HepG2 (cell line): ENCODE data around the gene ALDH3A2. TPM values are rescaled to one million over a fixed set of nuclear protein-coding genes. Genes with fewer than 3 reads are reported as not detected.

ENCODE experiments used
- AGO2 ChIP-seq: fragments of 200-400 bp; formaldehyde crosslinking; optimal IDR thresholded peaks from 2 replicates; pipeline ENCODE3; 2017; ENCODE audit warnings: mild to moderate bottlenecking, low read depth, low read length, moderate library complexity
- CCDC6 ChIP-seq: sonication (generic); formaldehyde crosslinking; IDR thresholded peaks from 2 replicates; pipeline ENCODE4 v1.8.1; 2022; ENCODE audit warnings: mild to moderate bottlenecking, missing genetic modification reagents, moderate library complexity
- EEA1 ChIP-seq: sonication (generic); formaldehyde crosslinking; IDR thresholded peaks from 2 replicates; pipeline ENCODE4 v1.5.1; 2020; ENCODE audit warnings: mild to moderate bottlenecking, missing genetic modification reagents, borderline replicate concordance
- EHMT2 ChIP-seq: fragments of 200-600 bp; sonication (generic); IDR thresholded peaks from 2 replicates; pipeline ENCODE4 v1.7.0; 2017; ENCODE audit warnings: antibody characterized with exemption, low read depth, low read length, borderline replicate concordance
- HNRNPH1 ChIP-seq: fragments of 200-400 bp; formaldehyde crosslinking; optimal IDR thresholded peaks from 2 replicates; pipeline ENCODE3; 2017; ENCODE audit warnings: mild to moderate bottlenecking, low read depth, low read length
- HOXA3 ChIP-seq: sonication (generic); formaldehyde crosslinking; IDR thresholded peaks from 2 replicates; pipeline ENCODE4 v1.5.0; 2020; ENCODE audit warnings: missing genetic modification reagents
- KDM5A ChIP-seq: fragments of 200-600 bp; sonication (generic); IDR thresholded peaks from 2 replicates; pipeline ENCODE4 v1.7.0; 2018; ENCODE audit warnings: antibody characterized with exemption, mild to moderate bottlenecking, low read length, borderline replicate concordance
- MEF2D ChIP-seq: sonication (generic); formaldehyde crosslinking; IDR thresholded peaks from 2 replicates; pipeline ENCODE4 v1.5.1; 2020; ENCODE audit warnings: mild to moderate bottlenecking, missing genetic modification reagents
- RARG ChIP-seq: sonication (generic); formaldehyde crosslinking; IDR thresholded peaks from 2 replicates; pipeline ENCODE4 v1.4.0; 2020; ENCODE audit warnings: low read depth, mild to moderate bottlenecking, missing genetic modification reagents
- RBM39 ChIP-seq: fragments of 200-400 bp; formaldehyde crosslinking; IDR thresholded peaks from one replicate; pipeline ENCODE4 v1.6.1; 2018; ENCODE audit warnings: antibody characterized with exemption, mild to moderate bottlenecking, low read depth, low read length; ENCODE audit not compliant: poor library complexity, severe bottlenecking
- REPIN1 ChIP-seq: sonication (generic); formaldehyde crosslinking; IDR thresholded peaks from 2 replicates; pipeline ENCODE4 v1.8.0; 2022; ENCODE audit warnings: missing genetic modification reagents, low read depth, mild to moderate bottlenecking, borderline replicate concordance
- SRF ChIP-seq: IDR thresholded peaks from 2 replicates; pipeline ENCODE4 v1.6.1; 2011; ENCODE audit warnings: mild to moderate bottlenecking, low read depth, low read length, moderate library complexity
- WIZ ChIP-seq: sonication (generic); formaldehyde crosslinking; IDR thresholded peaks from 2 replicates; pipeline ENCODE4 v1.5.1; 2020; ENCODE audit warnings: mild to moderate bottlenecking, missing genetic modification reagents
- ZIK1 ChIP-seq: sonication (generic); formaldehyde crosslinking; IDR thresholded peaks from 2 replicates; pipeline ENCODE4 v1.5.0; 2020; ENCODE audit warnings: mild to moderate bottlenecking, low read depth, missing genetic modification reagents, borderline replicate concordance
- ZNF143 ChIP-seq: sonication (generic); formaldehyde crosslinking; IDR thresholded peaks from 2 replicates; pipeline ENCODE4 v1.4.0; 2020; ENCODE audit warnings: missing genetic modification reagents
- ZNF331 ChIP-seq: sonication (generic); formaldehyde crosslinking; IDR thresholded peaks from 2 replicates; pipeline ENCODE4 v1.4.0; 2020; ENCODE audit warnings: missing genetic modification reagents
- ZNF660 ChIP-seq: sonication (generic); formaldehyde crosslinking; IDR thresholded peaks from 2 replicates; pipeline ENCODE4 v1.5.1; 2020; ENCODE audit warnings: mild to moderate bottlenecking, low read depth, missing genetic modification reagents, borderline replicate concordance
- ZNF672 ChIP-seq: sonication (generic); formaldehyde crosslinking; IDR thresholded peaks from 2 replicates; pipeline ENCODE4 v1.8.1; 2022; ENCODE audit warnings: missing genetic modification reagents
- ZNF709 ChIP-seq: sonication (generic); formaldehyde crosslinking; IDR thresholded peaks from 2 replicates; pipeline ENCODE4 v1.5.0; 2020; ENCODE audit warnings: mild to moderate bottlenecking, missing genetic modification reagents
- ZNF850 ChIP-seq: sonication (generic); formaldehyde crosslinking; conservative IDR thresholded peaks from 2 replicates; pipeline ENCODE4 v1.9.0; 2021; ENCODE audit warnings: mild to moderate bottlenecking, missing genetic modification reagents
- polyA plus RNA-seq, 8 experiments: library from polyadenylated mRNA; depleted of rRNA in 3 of 8; stranded (reverse) in 7 of 8; unstranded in 1 of 8; fragments of >200 nt; fragmentation: Illumina TruSeq in 4 of 8; extraction: Trizol in 4 of 8; gene quantifications; 2 replicates each; pipeline versions ENCODE4 v1.2.1 to v1.2.3, GENCODE V29; 2011 to 2016; ENCODE audit warnings: low read depth in 4 of 8, missing spikeins in 1 of 8, mixed read lengths in 1 of 8; ENCODE audit not compliant: insufficient read depth in 1 of 8
- total RNA-seq, 5 experiments: library from RNA; depleted of rRNA; stranded (reverse); fragments of >200 nt; fragmentation: Illumina TruSeq; extraction: Trizol; gene quantifications; 2 replicates each; pipeline ENCODE4 v1.2.3, GENCODE V29; 2016; ENCODE audit warnings: low read depth in 1 of 5
- TF ChIP-seq, protein P1 (sequence below): sonication (generic); formaldehyde crosslinking; IDR thresholded peaks from 2 replicates; pipeline ENCODE4 v1.4.0; 2020; ENCODE audit warnings: missing genetic modification reagents, borderline replicate concordance
- TF ChIP-seq, protein P2 (sequence below): sonication (generic); formaldehyde crosslinking; IDR thresholded peaks from 2 replicates; pipeline ENCODE4 v1.5.1; 2020; ENCODE audit warnings: mild to moderate bottlenecking, moderate library complexity, missing genetic modification reagents
- TF ChIP-seq, protein P3 (sequence below): sonication (generic); formaldehyde crosslinking; IDR thresholded peaks from 2 replicates; pipeline ENCODE4 v1.4.0; 2020; ENCODE audit warnings: missing genetic modification reagents
- TF ChIP-seq, protein P4 (sequence below): sonication (generic); formaldehyde crosslinking; IDR thresholded peaks from 2 replicates; pipeline ENCODE4 v1.4.0; 2020; ENCODE audit warnings: missing genetic modification reagents, mild to moderate bottlenecking, borderline replicate concordance

The ALDH3A2 gene
- total and polyA plus RNA-seq, 2 of the 13 experiments (the other 11 are each of a cell fraction or from before 2014, with no cell fraction given), result 80.8 to 180 TPM

DNA sequence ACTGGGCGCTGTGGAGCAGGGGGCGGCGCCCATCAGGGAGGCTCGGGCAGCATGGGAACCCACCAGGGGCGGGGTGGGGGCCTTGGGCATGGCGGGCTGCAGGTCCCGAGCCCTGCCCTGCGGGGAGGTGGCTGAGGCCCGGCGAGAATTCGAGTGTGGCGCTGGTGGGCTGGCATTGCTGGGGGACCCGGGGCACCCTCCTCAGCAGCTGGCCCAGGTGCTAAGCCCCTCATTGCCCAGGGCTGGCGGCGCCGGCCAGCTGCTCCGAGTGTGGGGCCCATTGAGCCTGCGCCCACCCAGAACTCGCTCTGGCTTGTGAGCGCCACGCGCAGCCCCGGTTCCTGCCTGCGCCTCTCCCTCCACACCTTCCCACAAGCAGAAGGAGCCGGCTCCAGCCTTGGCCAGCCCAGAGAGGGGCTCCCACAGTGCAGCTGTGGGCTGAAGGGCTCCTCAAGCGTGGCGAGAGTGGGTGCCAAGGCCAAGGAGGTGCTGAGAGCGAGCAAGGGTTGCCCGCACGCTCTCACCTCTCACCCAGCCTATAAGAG, 5.9 kb downstream of the ALDH3A2 start (continued):
- TF ChIP-seq, protein P1, sequence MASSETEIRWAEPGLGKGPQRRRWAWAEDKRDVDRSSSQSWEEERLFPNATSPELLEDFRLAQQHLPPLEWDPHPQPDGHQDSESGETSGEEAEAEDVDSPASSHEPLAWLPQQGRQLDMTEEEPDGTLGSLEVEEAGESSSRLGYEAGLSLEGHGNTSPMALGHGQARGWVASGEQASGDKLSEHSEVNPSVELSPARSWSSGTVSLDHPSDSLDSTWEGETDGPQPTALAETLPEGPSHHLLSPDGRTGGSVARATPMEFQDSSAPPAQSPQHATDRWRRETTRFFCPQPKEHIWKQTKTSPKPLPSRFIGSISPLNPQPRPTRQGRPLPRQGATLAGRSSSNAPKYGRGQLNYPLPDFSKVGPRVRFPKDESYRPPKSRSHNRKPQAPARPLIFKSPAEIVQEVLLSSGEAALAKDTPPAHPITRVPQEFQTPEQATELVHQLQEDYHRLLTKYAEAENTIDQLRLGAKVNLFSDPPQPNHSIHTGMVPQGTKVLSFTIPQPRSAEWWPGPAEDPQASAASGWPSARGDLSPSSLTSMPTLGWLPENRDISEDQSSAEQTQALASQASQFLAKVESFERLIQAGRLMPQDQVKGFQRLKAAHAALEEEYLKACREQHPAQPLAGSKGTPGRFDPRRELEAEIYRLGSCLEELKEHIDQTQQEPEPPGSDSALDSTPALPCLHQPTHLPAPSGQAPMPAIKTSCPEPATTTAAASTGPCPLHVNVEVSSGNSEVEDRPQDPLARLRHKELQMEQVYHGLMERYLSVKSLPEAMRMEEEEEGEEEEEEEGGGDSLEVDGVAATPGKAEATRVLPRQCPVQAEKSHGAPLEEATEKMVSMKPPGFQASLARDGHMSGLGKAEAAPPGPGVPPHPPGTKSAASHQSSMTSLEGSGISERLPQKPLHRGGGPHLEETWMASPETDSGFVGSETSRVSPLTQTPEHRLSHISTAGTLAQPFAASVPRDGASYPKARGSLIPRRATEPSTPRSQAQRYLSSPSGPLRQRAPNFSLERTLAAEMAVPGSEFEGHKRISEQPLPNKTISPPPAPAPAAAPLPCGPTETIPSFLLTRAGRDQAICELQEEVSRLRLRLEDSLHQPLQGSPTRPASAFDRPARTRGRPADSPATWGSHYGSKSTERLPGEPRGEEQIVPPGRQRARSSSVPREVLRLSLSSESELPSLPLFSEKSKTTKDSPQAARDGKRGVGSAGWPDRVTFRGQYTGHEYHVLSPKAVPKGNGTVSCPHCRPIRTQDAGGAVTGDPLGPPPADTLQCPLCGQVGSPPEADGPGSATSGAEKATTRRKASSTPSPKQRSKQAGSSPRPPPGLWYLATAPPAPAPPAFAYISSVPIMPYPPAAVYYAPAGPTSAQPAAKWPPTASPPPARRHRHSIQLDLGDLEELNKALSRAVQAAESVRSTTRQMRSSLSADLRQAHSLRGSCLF (CRISPR knock-in tag), result no peak
- TF ChIP-seq EHMT2 (no peak), MEF2D (CRISPR knock-in tag) (no peak), ZNF672 (CRISPR knock-in tag) (no peak), EEA1 (CRISPR knock-in tag) (no peak), SRF (no peak), ZIK1 (CRISPR knock-in tag) (no peak), ZNF143 (CRISPR knock-in tag) (no peak), HNRNPH1 (no peak), ZNF850 (CRISPR knock-in tag) (peak; percentile 100), RARG (no peak), CCDC6 (CRISPR knock-in tag) (no peak), ZNF331 (CRISPR knock-in tag) (no peak), KDM5A (no peak), WIZ (no peak), ZNF709 (no peak), REPIN1 (CRISPR knock-in tag) (no peak), HOXA3 (CRISPR knock-in tag) (no peak), RBM39 (no peak), AGO2 (peak; percentile 42), ZNF660 (CRISPR knock-in tag) (no peak)
- TF ChIP-seq, protein P2, sequence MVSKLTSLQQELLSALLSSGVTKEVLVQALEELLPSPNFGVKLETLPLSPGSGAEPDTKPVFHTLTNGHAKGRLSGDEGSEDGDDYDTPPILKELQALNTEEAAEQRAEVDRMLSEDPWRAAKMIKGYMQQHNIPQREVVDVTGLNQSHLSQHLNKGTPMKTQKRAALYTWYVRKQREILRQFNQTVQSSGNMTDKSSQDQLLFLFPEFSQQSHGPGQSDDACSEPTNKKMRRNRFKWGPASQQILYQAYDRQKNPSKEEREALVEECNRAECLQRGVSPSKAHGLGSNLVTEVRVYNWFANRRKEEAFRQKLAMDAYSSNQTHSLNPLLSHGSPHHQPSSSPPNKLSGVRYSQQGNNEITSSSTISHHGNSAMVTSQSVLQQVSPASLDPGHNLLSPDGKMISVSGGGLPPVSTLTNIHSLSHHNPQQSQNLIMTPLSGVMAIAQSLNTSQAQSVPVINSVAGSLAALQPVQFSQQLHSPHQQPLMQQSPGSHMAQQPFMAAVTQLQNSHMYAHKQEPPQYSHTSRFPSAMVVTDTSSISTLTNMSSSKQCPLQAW (CRISPR knock-in tag), result no peak
- TF ChIP-seq, protein P3, sequence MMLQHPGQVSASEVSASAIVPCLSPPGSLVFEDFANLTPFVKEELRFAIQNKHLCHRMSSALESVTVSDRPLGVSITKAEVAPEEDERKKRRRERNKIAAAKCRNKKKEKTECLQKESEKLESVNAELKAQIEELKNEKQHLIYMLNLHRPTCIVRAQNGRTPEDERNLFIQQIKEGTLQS (CRISPR knock-in tag), result no peak
- TF ChIP-seq, protein P4, sequence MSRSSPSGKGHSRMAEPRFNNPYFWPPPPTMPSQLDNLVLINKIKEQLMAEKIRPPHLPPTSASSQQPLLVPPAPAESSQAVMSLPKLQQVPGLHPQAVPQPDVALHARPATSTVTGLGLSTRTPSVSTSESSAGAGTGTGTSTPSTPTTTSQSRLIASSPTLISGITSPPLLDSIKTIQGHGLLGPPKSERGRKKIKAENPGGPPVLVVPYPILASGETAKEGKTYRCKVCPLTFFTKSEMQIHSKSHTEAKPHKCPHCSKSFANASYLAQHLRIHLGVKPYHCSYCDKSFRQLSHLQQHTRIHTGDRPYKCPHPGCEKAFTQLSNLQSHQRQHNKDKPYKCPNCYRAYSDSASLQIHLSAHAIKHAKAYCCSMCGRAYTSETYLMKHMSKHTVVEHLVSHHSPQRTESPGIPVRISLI (CRISPR knock-in tag), result no peak
